HG03139 (cell line): Measurements from ENCODE around the gene STRA6.
"Not testable (repeated sequence)": the region's sequence is repeated elsewhere in the genome, so short reads cannot be mapped to it uniquely, and the experiment has no call there.

Source experiments
- ATAC-seq: cut with Tn5 transposase; IDR thresholded peaks from one replicate; pipeline ENCODE4 v1.9.1; 2021; ENCODE audit not compliant: unreplicated experiment

Gene STRA6

GRCh38 chr15:74167891-74168331 lies 34.7 kb downstream of the STRA6 start:
- ATAC-seq, result no peak

GRCh38 chr15:74165461-74165860 lies 37.1 kb downstream of the STRA6 start:
- ATAC-seq, result no peak

DNA sequence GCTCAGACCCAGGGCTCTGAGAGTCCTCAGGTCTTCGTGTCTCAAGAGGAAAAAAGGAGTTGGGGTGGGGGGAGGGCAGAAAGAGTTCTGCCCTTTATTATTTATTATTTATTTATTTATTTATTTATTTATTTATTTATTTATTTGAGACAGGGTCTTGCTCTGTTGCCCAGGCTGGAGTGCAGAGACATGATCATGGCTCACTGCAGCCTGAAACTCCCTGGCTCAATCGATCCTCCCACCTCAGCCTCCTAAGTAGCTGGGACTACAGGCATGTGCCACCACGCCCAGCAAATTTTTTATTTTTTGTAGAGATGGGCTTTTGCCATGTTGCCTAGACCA lies 40.4 kb downstream of the STRA6 start:
- not testable (repeated sequence) for ATAC-seq

- ATAC-seq, result not testable (repeated sequence)
Observed at GRCh38 chr15:74160390-74160789, 42.2 kb downstream of the STRA6 start.

DNA sequence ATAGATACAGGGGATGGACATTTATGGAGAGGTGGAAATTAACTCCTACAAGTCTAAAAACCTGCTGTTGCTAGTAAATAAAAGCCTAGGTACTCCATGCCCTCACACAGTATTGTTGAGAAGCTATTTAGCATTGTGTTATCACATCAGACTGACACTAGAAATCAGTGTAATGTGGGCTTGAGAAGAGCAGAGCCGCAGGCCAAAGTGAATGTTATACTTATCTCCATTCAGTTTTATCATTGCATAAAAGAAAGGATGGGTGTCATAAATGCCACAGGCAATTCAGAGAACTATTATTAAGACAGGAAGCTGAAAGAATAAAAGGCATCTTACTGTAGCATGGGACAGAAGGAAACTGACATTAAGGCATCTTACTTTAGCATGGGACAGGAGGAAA lies 42.8 kb downstream of the STRA6 start:
- ATAC-seq, result no peak

DNA sequence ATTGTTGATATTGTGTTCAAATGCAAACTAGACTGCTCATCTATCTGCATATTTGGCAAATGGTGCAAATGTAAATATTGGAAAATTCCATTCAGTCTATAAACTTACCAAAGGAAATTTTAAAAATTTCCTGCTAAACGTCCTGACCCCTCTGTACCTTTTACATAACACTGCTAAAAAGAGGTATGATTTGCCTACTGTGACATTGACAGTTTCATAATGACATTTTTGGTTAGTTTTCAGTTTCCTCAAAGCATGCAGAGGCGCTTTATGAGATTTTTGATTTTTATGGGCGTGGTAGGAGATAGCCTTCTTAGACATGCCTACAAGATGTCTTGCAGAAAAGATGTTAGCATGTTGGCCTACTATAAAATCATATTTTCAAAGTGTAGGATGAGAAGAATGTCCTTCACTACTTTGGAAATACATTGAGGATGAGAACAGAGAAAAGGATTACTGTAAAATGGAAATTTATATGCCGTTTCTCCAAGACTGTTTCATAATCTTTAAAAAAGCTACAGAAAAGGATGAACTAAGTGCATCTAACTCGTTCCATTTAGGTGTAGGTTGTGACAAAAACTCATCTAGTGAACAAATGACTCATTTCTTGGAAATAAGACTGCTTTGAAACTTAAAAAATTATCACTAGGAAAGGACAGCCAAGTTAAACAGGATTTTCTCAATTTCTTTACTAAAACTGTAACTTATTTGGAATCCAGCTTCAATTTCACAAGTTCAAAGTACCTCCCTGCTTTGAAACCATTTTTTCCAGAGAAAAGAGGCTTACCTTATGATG lies 43.5 kb downstream of the STRA6 start:
- no peak for ATAC-seq

GRCh38 chr15:74157868-74158827 lies 44.4 kb downstream of the STRA6 start:
- no peak for ATAC-seq

DNA sequence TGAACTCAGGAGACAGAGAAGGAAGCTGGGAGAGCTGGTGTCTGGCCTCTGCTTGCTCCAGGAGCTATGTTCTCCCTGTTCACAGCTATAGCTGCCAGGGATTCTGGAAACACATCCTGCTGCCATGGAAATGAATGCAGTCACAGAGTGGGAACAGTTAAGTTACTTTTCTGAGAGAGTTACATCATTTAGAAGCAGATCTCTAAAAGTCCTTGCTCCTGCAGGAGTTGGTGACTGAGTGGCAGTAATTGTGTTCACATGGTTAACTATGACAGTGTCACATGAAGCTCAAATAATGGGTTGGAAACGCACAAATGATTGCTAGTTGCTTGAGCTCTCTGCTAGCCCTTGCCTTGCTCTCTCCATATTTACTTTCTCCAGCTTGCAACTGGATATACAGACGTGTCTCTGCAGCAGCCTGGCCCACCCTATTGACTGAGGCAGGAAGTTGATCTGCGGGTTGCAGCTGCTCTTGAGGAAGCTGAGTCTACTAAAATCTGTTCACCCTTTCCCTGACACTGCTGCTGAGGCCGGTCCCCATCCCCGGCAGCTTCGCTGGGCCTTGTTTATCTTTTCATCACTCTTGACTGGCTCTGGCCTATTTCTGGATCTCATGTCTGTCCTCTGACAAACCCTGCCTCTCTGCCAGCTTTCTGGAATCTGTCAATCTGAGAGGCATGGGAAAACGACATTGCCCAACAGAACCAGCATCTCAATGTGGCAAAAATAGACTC lies 45.7 kb downstream of the STRA6 start:
- ATAC-seq, result no peak

DNA sequence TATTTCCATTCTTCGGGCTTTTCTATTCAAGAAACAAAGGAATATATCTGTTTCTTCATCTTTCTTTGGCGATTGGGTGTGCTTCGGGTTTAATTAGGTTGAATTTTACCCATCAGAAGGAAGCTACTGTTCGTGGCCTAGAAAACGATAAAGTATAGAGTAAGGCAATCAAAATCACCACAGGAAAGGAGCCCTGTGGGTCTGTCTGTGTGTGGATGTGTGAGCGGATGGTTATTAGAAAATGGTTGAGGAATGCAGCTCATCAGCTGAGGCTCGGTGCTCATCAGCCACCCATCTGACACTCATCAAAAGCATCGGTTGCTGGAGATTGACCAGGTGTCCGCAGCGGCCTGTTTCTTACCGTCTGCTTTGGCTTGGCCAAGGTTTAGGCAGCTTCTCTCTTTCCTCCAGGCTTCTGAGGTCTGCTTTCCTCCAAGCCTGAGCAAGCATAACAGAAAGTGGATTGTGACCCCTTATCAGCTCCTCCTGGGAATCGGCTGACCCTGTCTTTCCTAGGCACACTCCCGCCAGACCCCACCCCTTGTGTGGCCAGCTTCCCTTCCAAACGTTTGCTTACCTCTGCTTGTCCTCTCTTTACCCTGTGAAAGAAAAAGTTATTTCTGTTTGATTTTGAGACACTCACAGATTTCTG lies 46.7 kb downstream of the STRA6 start:
- no peak for ATAC-seq

GRCh38 chr15:74147051-74147450 lies 55.5 kb downstream of the STRA6 start:
- no peak for ATAC-seq

- no peak for ATAC-seq
Observed at GRCh38 chr15:74146277-74146800, 56.2 kb downstream of the STRA6 start.

- ATAC-seq, result no peak
Observed at GRCh38 chr15:74144153-74144775, 58.3 kb downstream of the STRA6 start.

- ATAC-seq, result no peak
Observed at GRCh38 chr15:74141591-74141990, 61.0 kb downstream of the STRA6 start.

GRCh38 chr15:74138642-74139041 lies 63.9 kb downstream of the STRA6 start:
- no peak for ATAC-seq

- ATAC-seq, result no peak
Observed at GRCh38 chr15:74137537-74137894, 65.1 kb downstream of the STRA6 start.

GRCh38 chr15:74136814-74137536 lies 65.6 kb downstream of the STRA6 start:
- no peak for ATAC-seq

DNA sequence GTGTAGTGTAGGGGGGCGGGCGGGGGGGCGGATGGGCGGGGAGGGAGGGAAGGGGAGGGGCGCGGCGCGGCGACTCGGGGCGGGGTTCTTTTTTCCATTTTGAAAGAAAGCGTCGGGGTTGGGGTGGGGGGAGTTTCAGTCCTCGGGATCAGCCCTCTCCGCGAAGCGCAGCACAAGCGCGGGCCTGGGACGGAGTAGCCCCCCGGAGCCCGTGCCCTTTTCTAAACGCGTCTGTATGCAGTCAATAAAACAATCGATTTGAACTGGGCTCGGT lies 66.1 kb downstream of the STRA6 start:
- ATAC-seq, result no peak

GRCh38 chr15:74135041-74135565 lies 67.5 kb downstream of the STRA6 start:
- no peak for ATAC-seq

GRCh38 chr15:74134387-74135027 lies 68.1 kb downstream of the STRA6 start:
- ATAC-seq, result no peak
